Adrenal gland (tissue), 5 donors: ENCODE results near the gene KLHL11.

Experiments
- POLR2A ChIP-seq, 2 donors: fragments of 450-650 bp; IDR thresholded peaks; one replicate each; pipeline ENCODE4 v1.6.1; 2017; ENCODE audit warnings: antibody characterized with exemption in 2 of 2, mild to moderate bottlenecking in 2 of 2, moderate library complexity in 1 of 2
- TF ChIP-seq, protein P1 (sequence below), 6 experiments: fragments of 450-650 bp in 4 of 6; fragments of 200-600 bp in 2 of 6; sonication (generic) in 1 of 6; IDR thresholded peaks; 1 replicate in 5 of 6; 2 replicates in 1 of 6; pipeline versions ENCODE4 v1.5.1 to v1.8.0; 2016 to 2021; ENCODE audit warnings: antibody characterized with exemption in 6 of 6, mild to moderate bottlenecking in 2 of 6, moderate library complexity in 1 of 6
- donor health status: DM: no; HTN: no; CAD: no.

DNA sequence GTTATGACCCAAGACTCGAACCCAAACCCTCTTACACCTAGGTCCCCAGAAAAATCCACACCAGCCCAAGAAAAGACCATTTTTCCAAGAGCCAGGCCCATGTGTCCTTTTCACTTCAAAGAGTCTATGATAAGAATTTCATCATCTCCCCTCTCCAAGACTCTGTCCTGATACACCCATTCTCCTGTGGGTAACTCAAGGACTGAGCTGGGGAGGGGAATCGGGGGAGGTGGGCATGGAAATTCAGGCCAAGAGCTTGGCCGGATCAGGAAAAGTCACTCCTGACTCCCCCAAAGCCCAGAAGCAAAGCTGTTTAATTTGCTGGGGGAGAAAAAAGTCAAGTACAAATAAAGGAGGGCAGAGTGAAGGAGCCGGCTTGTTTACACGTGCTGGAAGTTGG lies 49.8 kb upstream of the KLHL11 start:
- TF ChIP-seq, protein P1, sequence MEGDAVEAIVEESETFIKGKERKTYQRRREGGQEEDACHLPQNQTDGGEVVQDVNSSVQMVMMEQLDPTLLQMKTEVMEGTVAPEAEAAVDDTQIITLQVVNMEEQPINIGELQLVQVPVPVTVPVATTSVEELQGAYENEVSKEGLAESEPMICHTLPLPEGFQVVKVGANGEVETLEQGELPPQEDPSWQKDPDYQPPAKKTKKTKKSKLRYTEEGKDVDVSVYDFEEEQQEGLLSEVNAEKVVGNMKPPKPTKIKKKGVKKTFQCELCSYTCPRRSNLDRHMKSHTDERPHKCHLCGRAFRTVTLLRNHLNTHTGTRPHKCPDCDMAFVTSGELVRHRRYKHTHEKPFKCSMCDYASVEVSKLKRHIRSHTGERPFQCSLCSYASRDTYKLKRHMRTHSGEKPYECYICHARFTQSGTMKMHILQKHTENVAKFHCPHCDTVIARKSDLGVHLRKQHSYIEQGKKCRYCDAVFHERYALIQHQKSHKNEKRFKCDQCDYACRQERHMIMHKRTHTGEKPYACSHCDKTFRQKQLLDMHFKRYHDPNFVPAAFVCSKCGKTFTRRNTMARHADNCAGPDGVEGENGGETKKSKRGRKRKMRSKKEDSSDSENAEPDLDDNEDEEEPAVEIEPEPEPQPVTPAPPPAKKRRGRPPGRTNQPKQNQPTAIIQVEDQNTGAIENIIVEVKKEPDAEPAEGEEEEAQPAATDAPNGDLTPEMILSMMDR (IDR thresholded peaks at IDR 0.05) = no peak
- no peak for TF ChIP-seq POLR2A (IDR thresholded peaks at IDR 0.05)
